Thymus (tissue), 11 donors: ENCODE results near the gene TRIOBP. TPM values are rescaled to one million over a fixed set of nuclear protein-coding genes. Genes with fewer than 3 reads are reported as not detected.

Experiments
- DNase-seq, 9 donors: peaks; one replicate each; pipeline ENCODE4 v3.0.0-alpha.2; 2013; ENCODE audit warnings: low spot score in 9 of 9, low read depth in 6 of 9, missing footprints in 1 of 9
- H3K27ac ChIP-seq, 2 donors: one replicate each; pipeline ENCODE4 v1.5.1; 2013; ENCODE audit warnings: control low read depth in 1 of 2, low read depth in 1 of 2, low read length in 1 of 2, mild to moderate bottlenecking in 1 of 2, moderate library complexity in 1 of 2
- H3K27me3 ChIP-seq, 2 donors: one replicate each; pipeline ENCODE4 v1.5.1; 2013; ENCODE audit warnings: low read length in 1 of 2; ENCODE audit not compliant: control insufficient read depth in 2 of 2, insufficient read depth in 1 of 2
- H3K36me3 ChIP-seq, 2 donors: one replicate each; pipeline ENCODE4 v1.5.1; 2013; ENCODE audit warnings: low read length in 1 of 2, mild to moderate bottlenecking in 1 of 2, moderate library complexity in 1 of 2; ENCODE audit not compliant: control insufficient read depth in 2 of 2, insufficient read depth in 2 of 2
- H3K4me1 ChIP-seq, 2 donors: one replicate each; pipeline ENCODE4 v1.5.1; 2013; ENCODE audit warnings: low read length in 2 of 2; ENCODE audit not compliant: control insufficient read depth in 2 of 2, insufficient read depth in 2 of 2
- H3K4me3 ChIP-seq, 2 donors: one replicate each; pipeline ENCODE4 v1.5.1; 2013; ENCODE audit warnings: low read length in 2 of 2, control low read depth in 1 of 2, mild to moderate bottlenecking in 1 of 2
- H3K9me3 ChIP-seq, 2 donors: one replicate each; pipeline ENCODE4 v1.5.1; 2013; ENCODE audit warnings: low read length in 1 of 2, mild to moderate bottlenecking in 1 of 2; ENCODE audit not compliant: control insufficient read depth in 2 of 2, insufficient read depth in 1 of 2
- WGBS: extraction: QIAGEN DNeasy Blood & Tissue Kit; methylation state at CpG from one replicate; pipeline ENCODE4 v1.1.7; 2013; 5-methylcytosine and 5-hydroxymethylcytosine counted together
- polyA plus RNA-seq: library from polyadenylated mRNA; stranded (reverse); fragments of 200-250 nt; gene quantifications from one replicate; pipeline ENCODE4 v1.2.3, GENCODE V29; 2013
- total RNA-seq: library from RNA; stranded (reverse); fragments of 120-200 nt; gene quantifications from one replicate; pipeline ENCODE4 v1.2.4, GENCODE V29; 2013
- donor health status: healthy.

The TRIOBP gene
- total and polyA plus RNA-seq, 2 donors, result 19.5 to 29.8 TPM

- no peaks in the 10 kb centered on the region for H3K9me3 ChIP-seq
- peaks cover 25 to 29% of the 10 kb centered on the region in 2 donors for H3K36me3 ChIP-seq
- H3K4me3 ChIP-seq, result no peak overlapping the region
- DNase-seq, result no peak
- peak overlapping the region in 1 of 2 donors; percentile 44 for H3K27ac ChIP-seq
- H3K4me1 ChIP-seq, result peaks cover 17 to 31% of the 10 kb centered on the region in 2 donors
- 93% methylated on average over 16 of the region's 16 CpGs for WGBS
- H3K27me3 ChIP-seq, result no peaks in the 10 kb centered on the region
These were observed 53.2 kb downstream of the TRIOBP start for GRCh38 chr22:37749831-37750595.

GRCh38 chr22:37750596-37751162 is 53.8 kb downstream of the TRIOBP start:
- no peaks in the 10 kb centered on the region for H3K27me3 ChIP-seq
- peak overlapping the region in 1 of 2 donors; percentile 8 for H3K27ac ChIP-seq
- H3K4me1 ChIP-seq, result peaks cover 13 to 26% of the 10 kb centered on the region in 2 donors
- no peaks in the 10 kb centered on the region for H3K9me3 ChIP-seq
- 93% methylated on average over 14 of the region's 14 CpGs for WGBS
- peaks cover 32 to 36% of the 10 kb centered on the region in 2 donors for H3K36me3 ChIP-seq
- no peak overlapping the region for H3K4me3 ChIP-seq
- DNase-seq, result no peak

- H3K27me3 ChIP-seq, result no peaks in the 10 kb centered on the region
- peaks cover 13 to 26% of the 10 kb centered on the region in 2 donors for H3K4me1 ChIP-seq
- no peak overlapping the region for H3K27ac ChIP-seq
- H3K4me3 ChIP-seq, result no peak overlapping the region
- H3K36me3 ChIP-seq, result peaks cover 41 to 45% of the 10 kb centered on the region in 2 donors
- 94% methylated on average over 11 of the region's 11 CpGs for WGBS
- DNase-seq, result no peak
- H3K9me3 ChIP-seq, result no peaks in the 10 kb centered on the region
These were observed 54.8 kb downstream of the TRIOBP start for GRCh38 chr22:37751449-37752188.

GRCh38 chr22:37752189-37753087 is 55.6 kb downstream of the TRIOBP start:
- H3K36me3 ChIP-seq, result peaks cover 50 to 53% of the 10 kb centered on the region in 2 donors
- H3K4me1 ChIP-seq, result peaks cover 6 to 18% of the 10 kb centered on the region in 2 donors
- no peaks in the 10 kb centered on the region for H3K27me3 ChIP-seq
- no peaks in the 10 kb centered on the region for H3K9me3 ChIP-seq
- 91% methylated on average over 17 of the region's 17 CpGs for WGBS
- H3K4me3 ChIP-seq, result no peak overlapping the region
- no peak for DNase-seq
- no peak overlapping the region for H3K27ac ChIP-seq

- Histone ChIP-seq H3K4me3 (no peak overlapping the region), H3K4me1 (peaks cover 0 to 9% of the 10 kb centered on the region in 2 donors), H3K27ac (no peak overlapping the region), H3K36me3 (peaks cover 63 to 66% of the 10 kb centered on the region in 2 donors), H3K9me3 (no peaks in the 10 kb centered on the region), H3K27me3 (no peaks in the 10 kb centered on the region)
- 98% methylated on average over 10 of the region's 10 CpGs for WGBS
- DNase-seq, result no peak
These were observed 56.9 kb downstream of the TRIOBP start for GRCh38 chr22:37753746-37754145.

GRCh38 chr22:37757663-37758062 is 60.8 kb downstream of the TRIOBP start:
- no peak for DNase-seq
- H3K4me3 ChIP-seq, result no peak overlapping the region
- H3K27ac ChIP-seq, result no peak overlapping the region
- no peaks in the 10 kb centered on the region for H3K9me3 ChIP-seq
- 99% methylated on average over 27 of the region's 27 CpGs for WGBS
- H3K27me3 ChIP-seq, result no peaks in the 10 kb centered on the region
- H3K36me3 ChIP-seq, result peaks cover 75 to 79% of the 10 kb centered on the region in 2 donors
- no peaks in the 10 kb centered on the region for H3K4me1 ChIP-seq

- 86% methylated on average over 10 of the region's 10 CpGs for WGBS
- Histone ChIP-seq H3K4me1 (no peaks in the 10 kb centered on the region), H3K9me3 (no peaks in the 10 kb centered on the region), H3K27ac (no peak overlapping the region), H3K27me3 (no peaks in the 10 kb centered on the region), H3K36me3 (peaks cover 75 to 77% of the 10 kb centered on the region in 2 donors), H3K4me3 (no peak overlapping the region)
- DNase-seq, result no peak
These were observed 61.8 kb downstream of the TRIOBP start for GRCh38 chr22:37758694-37759093.

GRCh38 chr22:37759281-37759680 is 62.4 kb downstream of the TRIOBP start:
- peaks cover 72 to 79% of the 10 kb centered on the region in 2 donors for H3K36me3 ChIP-seq
- H3K9me3 ChIP-seq, result no peaks in the 10 kb centered on the region
- WGBS, result 97% methylated on average over 11 of the region's 11 CpGs
- H3K27me3 ChIP-seq, result no peaks in the 10 kb centered on the region
- no peaks in the 10 kb centered on the region for H3K4me1 ChIP-seq
- DNase-seq, result no peak
- H3K27ac ChIP-seq, result no peak overlapping the region
- no peak overlapping the region for H3K4me3 ChIP-seq
